Measurements from ENCODE around the gene SLC15A1.

- TF ChIP-seq CTCF (IDR thresholded peaks at IDR 0.05) = no peak
- TF ChIP-seq POLR2A (IDR thresholded peaks at IDR 0.05) = no peak
Measured at GRCh38 chr13:98687319-98687718, 65.2 kb downstream of the SLC15A1 start.
